GM18873 (cell line): ENCODE measurements around the gene ERCC3.
A peak's percentile ranks its signal among the peaks of the same experiment; 100 is the strongest.
"Not testable (repeated sequence)": the region's sequence is repeated elsewhere in the genome, so short reads cannot be mapped to it uniquely, and the experiment has no call there.

ENCODE experiments used
- ATAC-seq: cut with Tn5 transposase; IDR thresholded peaks from one replicate; pipeline ENCODE4 v1.9.1; 2021; ENCODE audit warnings: mild to moderate bottlenecking, moderate library complexity, moderate number of reproducible peaks; ENCODE audit not compliant: unreplicated experiment, low FRiP score

The ERCC3 gene

DNA sequence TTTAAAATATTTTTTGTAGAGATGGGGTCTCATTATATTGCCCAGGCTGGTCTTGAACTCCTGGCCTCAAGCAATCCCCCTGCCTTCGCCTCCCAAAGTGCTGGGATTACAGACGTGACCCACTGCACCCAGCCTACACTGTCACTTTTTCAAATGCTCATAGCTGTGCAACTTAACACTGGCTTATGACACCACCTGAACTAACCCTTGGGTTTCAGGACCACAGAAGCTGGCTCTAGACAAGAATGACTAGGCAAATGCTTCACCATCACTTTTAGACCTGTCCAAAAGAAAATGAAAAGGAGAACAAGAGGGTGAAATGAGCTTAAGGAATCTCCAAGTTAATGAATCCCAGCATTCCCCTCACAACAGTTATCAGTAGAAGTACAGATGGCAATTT, 13.3 kb downstream of the ERCC3 start:
- no peak for ATAC-seq

DNA sequence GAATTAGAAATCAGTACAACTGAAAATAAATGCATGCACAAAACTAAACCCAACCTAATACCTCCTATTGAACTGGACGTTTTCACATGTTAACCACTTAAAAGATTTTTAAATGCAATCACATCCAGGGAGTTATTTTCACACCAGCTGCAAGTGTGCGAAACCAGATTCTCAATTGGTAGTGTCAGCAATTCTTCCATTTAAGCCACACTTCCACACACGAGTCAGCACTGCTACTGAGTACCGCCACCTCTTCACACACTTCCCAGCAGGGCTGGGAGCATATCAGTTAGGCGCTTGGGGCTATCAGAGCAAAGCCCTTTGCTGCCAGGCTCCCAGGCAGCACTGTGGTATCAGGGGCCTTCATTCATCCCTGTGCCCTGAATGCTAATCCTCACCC, 14.2 kb downstream of the ERCC3 start:
- no peak for ATAC-seq

DNA sequence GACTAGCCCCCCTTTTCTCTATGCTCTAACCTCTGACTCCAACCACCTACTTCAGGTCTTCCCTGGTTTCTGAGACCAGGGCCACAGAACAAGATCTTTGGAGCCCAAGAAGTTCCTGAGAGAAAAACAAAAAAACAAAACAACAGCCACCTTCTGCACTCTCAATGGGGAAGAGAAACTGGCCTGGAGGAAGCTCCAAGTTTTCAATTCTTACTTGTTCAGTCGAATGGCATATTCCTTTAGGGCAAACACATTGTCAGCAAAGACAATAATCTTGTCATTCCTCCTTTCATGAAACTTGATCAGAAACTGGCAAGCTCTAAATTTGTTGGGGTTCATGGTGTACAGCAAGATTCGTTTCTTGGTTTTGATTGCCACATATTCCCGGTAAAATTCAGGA, 15.0 kb downstream of the ERCC3 start:
- no peak for ATAC-seq

DNA sequence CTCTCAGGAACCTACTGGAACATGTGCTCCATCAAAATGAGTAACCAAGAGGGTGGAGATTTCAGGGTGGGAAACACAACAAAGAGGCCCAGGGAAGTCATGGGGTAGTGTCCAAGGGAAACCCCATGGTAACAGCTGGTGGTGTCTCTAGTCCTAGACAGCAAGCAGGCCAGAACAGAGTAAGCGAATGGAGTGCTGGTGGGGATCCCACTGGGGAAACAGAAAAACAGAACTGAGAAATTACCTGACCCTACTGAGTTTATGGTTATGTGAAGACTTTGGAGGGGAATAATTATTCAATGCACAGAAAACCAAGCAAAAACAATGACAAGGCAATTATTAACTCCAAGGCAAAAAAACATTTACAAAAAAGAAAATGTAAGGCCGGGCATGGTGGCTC, 16.9 kb downstream of the ERCC3 start:
- ATAC-seq: peak; percentile 81

DNA sequence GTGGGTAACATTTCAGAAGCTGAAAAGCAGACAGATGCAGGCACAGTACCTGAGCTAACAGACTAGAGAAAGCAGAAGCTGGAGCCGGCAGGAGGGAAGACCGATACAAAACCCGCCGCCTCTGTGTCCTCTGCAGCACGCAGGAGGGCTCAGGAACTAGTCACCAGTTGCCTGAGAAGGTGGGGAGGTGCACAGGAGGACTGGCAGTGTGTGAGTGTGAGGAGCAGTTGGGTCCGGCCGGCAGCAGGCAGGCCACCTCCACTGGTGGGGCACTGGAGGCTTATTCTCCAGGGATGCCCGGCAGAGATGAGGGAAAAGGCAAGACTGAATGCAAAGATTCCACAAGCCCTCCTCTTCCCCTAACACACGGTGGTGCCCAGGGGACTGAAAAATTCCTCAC, 18.2 kb downstream of the ERCC3 start:
- no peak for ATAC-seq

DNA sequence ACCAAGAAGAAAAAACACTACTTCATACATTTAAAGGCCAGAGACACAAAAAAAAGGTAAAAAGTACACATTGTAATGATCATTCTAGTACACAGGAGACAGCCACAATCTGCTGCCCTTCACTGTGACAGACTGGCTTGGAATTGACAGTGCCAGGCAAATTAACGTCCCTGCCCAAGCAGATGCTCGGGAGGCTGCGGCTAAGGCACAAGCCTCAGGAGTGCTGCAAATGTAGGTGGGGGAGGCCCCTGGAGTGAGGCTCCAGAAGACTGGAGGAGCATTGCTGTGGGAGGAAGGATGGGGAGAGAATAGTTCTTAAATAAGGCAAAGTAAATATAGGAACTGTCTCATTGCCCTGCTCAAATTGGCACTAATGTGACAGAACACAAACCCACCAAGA, 18.6 kb downstream of the ERCC3 start:
- no peak for ATAC-seq

DNA sequence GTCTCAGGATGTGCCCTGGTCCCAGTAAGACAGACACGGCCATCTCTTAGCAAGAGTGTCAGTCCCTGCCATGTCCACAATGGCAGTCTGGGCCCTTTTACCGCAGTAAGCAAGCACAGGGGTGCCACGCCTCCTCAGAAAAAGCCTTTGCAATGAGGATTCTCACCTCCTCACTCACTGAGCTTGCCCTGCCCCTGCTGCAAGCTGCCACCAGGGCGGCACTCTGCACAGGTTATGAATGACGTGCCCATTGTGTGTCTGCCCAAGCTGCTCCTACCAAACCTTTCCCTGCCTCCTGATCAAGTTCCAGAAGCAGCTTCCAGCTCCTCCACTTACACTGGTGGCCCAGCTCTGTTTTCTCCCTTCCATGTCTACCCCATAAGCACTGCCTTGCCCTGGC, 23.3 kb downstream of the ERCC3 start:
- ATAC-seq: no peak

DNA sequence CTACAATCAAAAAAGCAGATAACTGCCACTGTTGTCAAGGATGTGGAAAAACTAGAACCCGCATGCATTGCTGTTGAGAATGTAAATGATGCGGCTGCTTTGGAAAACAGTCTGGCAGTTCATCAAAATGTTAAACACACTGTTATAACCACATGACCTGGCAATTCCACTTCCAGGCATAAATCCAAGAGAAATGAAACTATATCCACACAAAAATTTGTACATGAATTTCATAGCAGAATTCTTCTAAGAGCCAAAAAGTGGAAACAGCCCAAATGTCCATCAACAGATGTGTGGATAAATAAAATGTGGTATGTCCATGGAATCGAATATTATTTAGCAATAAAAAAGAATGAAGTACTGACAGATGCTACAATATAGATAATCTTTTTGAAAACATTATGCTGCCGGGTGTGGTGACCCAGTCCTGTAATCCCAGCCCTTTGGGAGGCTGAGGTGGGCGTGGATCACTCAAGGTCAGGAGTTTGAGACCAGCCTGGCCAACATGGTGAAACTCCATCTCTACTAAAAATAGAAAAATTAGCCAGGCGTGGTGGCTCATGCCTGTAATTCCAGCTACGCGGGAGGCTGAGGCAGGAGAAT, 32.0 kb downstream of the ERCC3 start:
- no peak for ATAC-seq

DNA sequence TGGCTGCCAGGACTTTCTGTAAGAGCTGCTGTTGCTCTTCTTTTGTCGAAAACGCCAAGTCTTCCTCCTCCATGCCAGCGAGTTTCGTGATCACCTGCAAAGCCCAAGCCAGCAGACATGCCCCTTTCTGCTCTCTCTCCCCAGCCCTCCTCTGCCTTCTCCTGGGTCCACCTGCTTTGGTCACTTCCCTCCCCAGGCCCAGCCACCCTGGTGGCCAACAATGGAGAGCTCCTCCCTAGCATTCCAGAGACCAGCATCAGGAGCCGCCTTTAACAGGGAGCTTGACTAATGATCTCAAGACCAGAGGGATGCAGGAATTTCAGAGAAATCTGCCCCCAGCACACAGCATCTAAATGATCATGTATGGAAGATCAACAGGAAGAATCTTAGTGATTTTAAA, 34.6 kb downstream of the ERCC3 start:
- no peak for ATAC-seq

DNA sequence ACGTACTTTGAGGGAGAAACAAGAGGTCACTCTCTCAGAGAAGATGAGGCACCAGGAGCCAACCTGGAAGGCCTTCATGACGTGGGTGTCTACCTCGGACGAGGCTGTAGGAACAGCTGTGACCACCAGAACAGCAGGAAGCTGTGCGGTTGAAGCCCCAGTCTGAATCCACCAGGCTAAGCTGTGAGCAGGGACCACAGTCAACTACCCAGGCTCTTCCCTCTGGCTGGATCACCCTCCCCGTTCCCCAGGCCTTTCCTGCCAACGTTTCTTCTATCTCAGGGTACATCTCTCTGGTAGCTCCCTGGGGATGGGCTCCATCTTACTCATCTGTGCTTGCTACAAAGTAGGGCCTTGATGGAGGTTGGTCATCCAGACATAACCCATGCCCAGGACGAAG, 37.1 kb downstream of the ERCC3 start:
- ATAC-seq: no peak

DNA sequence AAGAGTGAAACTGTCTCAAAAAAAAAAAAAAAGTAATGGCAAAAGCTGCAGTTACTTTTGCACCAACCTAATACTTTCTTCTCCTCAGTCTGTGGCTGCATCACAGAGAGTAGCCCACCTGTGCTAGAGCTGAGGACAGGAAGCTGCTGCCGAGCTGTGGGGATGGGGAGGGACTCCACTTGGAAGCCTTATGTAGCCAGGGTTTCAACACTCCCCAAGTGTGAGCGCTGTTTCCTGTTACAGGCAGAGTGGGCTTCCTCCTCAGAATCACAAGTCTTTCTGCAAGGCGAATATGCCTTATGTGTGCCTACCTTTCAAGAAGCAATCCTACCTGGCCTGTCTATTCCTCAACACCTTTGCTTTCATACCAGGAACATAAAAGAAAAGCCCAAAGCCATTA, 37.6 kb downstream of the ERCC3 start:
- ATAC-seq: no peak

DNA sequence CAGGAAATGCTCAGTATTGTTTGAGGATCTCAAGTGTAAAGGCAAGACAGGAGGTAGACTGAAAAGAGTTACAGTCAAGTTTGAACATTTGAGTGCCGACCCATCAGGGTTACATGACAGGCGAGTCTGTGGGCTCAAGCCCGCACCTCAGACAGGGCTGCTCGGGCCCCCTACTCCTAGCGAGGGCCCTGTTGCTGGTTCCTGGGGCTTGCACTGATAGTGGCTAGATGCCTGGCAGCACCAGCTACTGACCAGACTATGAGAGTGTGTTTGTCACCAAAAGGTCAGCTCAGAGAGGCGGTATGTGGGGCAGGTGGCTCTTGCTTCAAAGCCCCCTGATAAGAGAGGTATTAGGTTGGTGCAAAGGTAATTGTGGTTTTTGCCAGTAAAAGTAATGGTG, 38.2 kb downstream of the ERCC3 start:
- ATAC-seq: no peak

DNA sequence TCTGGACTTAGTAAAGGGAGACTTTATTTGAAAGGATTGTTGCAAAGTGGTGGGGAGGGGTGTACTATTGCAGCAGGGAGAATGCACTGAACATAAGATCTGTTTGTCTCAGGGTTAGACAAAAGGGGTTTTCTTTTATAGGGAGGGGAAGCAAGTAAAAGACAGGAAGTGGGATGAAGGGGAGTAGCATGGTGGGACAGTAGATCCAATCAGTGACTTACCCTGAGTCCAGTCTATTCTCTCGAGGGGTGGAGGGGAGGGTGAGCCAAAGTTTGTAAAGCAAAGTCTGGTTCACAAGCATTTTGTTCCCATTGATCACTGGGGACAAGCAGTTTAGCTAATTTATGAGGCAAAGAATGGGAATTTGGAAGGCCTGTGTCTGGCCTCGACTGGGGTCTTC, 38.8 kb downstream of the ERCC3 start:
- no peak for ATAC-seq

DNA sequence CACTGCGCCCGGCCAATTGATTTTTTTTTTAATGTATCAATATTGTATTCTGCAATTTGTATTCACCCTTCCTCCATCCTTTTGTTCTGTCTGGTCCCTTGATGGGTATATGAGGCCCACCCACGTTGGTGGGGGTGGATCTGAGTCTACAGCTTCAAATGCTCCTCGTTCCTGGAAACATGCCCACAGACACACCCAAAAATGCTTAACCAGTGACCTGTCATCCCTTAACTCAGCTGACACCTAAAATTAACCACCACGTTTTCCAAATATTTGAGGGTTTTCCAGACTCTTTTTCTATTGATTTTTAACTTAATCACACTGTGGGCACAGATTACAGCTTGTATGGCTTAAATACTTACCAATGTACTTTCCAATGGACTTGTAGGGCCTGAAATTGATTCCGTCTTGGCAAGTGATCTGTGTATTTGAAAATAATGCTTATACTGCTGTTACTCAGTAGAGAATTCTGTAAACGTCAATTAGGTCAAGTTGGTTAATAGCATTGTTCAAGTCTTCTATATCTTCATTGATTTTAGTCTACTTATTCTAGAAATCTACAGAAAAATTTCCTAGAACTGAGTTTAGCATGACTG, 39.5 kb downstream of the ERCC3 start:
- no peak for ATAC-seq

DNA sequence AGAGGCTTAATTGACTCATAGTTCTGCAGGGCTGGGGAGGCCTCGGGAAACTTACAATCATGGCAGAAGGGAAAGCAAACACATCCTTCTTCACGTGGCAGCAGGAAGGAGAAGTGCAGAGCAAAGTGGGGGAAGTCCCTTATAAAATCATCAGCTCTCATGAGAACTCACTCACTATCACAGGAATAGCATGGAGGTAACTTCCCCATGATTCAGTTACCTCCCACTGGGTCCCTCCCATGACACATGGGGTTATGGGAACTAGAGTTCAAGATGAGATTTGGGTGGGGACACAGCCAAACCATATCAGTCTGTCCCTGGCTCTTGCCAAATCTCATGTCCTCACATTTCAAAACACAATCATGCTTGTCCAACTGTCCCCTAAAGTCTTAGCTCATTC, 52.8 kb downstream of the ERCC3 start:
- ATAC-seq: not testable (repeated sequence)

DNA sequence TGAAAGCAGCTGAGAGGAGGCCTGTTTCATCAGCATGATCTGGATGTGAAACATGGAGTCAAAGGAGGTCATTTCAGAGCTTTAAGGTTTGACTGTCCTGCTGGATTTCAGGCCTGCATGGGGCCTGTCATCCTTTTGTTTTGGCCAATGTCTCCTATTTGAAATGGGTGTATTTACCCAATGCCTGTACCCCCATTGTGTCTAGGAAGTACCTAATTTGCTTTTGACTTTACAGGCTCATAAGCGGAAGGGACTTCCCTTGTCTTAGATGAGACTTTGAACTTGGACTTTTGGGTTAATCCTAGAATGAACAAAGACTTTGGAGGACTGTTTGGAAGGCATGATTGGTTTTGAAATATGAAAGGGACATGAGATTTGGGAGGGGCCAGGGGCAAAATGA, 54.5 kb downstream of the ERCC3 start:
- ATAC-seq: no peak

DNA sequence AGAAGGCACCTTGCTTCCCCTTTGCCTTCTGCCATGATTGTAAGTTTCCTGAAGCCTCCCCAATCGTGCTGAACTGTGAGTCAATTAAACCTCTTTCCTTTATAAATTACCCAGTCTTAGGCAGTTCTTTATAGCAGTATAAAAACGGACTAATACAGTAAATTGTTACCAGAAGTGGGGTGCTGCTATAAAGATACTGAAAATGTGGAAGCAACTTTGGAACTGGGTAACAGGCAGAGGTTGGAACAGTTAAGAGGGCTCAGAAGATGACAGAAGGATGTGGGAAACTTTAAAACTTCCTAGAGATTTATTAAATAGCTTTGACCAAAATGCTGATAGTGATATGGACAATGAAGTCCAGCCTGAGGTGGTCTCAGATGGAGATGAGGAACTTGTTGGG, 56.2 kb downstream of the ERCC3 start:
- ATAC-seq: not testable (repeated sequence)

DNA sequence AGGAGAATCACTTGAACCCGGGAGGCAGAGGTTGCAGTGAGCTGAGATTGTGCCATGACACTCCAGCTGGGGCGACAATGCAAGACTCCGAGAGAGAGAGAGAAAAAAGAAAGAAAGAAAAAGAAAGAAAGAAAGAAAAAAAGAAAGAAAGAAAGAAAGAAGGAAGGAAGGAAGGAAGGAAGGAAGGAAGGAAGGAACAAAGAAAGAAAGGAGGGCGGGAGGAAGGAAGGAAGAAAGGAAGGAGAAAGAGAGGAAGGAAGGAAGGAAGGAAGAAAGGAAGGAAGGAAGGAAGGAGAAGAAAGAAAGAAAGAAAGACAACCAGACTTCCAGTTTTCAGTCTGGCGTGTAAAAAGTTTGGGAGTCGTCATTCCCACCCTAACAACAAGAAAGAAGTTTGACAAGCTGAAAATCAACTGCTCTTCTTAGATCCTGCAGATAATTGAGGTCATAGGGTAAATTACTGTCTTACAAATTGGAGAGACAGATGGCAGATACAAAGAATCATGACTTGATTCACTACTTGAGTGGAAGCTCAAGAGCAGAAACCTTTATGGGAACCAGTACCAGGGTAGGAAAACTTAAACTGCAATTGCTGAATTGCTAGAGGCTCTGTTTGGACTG, 58.8 kb downstream of the ERCC3 start:
- ATAC-seq: no peak

DNA sequence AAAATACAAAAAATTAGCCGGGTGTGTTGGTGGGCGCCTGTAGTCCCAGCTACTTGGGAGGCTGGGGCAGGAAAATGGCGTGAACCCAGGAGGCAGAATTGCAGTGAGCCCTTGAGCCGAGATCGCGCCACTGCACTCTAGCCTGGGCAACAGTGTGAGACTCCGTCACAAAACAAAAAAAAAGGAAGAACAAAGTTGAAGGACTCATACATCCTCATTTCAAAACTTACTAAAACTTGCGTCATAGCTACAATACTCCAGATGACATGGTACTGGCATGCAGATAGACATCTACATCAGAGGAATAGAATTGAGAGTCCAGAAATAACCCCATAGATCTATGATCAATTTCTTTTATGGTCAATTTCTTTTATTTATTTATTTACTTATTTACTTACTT, 60.2 kb downstream of the ERCC3 start:
- ATAC-seq: no peak

DNA sequence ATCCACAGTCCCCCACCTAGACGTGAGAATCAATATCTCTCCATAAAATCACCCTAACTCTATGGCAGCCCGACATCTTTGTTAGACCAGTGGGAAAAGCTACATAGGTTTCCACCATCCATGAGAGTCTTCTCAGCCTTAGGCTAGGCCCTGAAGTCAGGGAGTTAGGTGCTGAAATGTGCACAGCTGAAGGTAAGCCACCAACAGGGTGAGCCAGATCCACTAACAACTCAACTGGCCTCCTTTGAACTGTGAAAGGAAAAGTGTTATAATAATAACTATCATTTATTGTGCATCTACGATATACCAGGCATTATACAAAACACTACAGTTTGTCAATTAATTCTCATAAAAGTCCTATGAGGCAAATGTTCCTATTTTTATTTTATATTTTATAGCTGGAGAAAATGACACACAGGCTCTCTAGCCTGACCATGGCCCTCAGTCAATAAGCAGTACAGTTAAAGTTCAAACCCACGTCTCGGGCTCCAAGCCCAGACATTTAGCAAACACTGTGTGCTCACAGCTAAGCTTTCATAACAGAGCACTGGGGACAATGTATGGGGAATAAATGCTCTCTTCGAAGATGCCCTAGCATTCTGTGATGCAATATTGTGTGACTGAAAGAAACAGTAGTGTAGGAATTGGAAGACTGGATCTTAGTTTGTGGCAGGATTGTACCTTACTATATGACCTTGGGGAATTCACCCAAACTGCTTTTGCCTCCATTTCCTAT, 62.6 kb downstream of the ERCC3 start:
- no peak for ATAC-seq

DNA sequence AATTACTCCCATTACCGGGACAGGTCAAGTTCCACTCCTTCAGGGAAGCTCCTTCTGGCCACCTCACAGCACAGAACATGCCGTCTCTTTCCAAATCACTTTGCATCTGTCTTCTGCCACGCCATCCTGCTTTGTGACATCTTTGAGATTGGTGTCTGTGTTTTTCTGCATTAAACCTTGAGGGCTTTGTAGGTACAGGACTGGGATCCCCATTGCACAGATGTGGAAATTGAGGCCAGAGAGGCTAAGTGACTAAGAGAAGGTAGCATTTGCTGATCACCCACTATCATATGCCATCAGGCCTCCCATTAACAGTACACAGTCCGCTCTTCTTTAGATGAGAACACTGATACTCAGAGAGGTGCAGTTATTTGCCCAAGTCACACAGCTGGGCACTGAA, 64.4 kb downstream of the ERCC3 start:
- ATAC-seq: no peak

DNA sequence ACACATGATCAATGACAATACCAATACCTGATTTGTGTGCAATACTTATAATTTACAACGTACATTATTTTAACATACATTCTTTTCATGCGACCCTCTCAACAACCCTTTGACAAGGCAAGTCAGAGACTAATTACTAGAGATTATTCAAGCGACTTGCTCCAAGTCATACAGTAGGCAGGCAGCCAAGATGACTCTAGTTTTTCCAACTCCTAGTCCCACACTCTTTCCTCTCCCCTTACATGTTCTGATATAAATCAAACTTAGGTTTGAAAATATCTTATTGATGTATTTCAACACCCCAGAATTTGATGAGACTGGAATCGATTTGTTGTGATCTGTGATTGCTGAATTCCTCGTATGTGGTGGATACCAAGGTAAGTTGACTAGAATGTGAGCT, 65.8 kb downstream of the ERCC3 start:
- no peak for ATAC-seq
